RPMI7951 (cell line): ENCODE results near the gene PGS1. TPM values are rescaled to one million over a fixed set of nuclear protein-coding genes. Genes with fewer than 3 reads are reported as not detected.

Source experiments
- DNase-seq: peaks from one replicate; pipeline ENCODE4 v3.0.0-alpha.2; 2012; ENCODE audit warnings: low read depth
- total RNA-seq: library from RNA; depleted of rRNA; stranded (reverse); fragments of >200 nt; shearing (Covaris generic); gene quantifications from 2 replicates; pipeline ENCODE4 v1.2.3, GENCODE V29; 2014

Gene PGS1
- total RNA-seq, 1 experiment from 2014 or later: 19.5 TPM

- no peak for DNase-seq
Observed at GRCh38 chr17:78426293-78426879, 47.9 kb downstream of the PGS1 start.

GRCh38 chr17:78427140-78427539, 48.7 kb downstream of the PGS1 start:
- no peak for DNase-seq

DNA sequence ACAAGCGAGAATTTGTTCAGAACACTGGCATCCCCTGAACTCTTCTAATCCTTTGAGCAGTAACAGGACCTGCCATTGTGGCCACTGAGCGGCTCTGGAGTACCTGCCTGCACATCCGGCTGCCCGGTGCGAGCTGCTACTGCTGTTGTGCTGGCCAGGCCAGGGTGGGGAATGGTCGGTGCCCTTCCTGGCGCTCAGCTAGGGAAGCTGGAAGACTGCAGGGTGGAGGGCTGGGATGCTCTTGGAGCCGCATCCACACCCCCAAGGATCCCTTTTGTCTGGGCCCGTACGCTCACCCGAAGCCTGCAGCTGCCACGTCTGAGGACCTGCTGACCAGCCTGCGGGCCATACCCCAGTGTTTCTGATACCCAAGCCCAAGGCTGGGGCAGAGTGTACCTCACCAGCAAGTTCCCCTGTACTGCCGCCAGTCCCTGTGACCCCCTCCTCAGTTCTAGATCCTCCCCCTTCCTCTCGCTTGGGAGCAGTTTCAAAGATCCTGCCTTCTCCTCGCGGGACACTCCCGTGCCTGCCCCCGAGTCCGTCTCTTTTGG, 49.7 kb downstream of the PGS1 start:
- no peak for DNase-seq

DNA sequence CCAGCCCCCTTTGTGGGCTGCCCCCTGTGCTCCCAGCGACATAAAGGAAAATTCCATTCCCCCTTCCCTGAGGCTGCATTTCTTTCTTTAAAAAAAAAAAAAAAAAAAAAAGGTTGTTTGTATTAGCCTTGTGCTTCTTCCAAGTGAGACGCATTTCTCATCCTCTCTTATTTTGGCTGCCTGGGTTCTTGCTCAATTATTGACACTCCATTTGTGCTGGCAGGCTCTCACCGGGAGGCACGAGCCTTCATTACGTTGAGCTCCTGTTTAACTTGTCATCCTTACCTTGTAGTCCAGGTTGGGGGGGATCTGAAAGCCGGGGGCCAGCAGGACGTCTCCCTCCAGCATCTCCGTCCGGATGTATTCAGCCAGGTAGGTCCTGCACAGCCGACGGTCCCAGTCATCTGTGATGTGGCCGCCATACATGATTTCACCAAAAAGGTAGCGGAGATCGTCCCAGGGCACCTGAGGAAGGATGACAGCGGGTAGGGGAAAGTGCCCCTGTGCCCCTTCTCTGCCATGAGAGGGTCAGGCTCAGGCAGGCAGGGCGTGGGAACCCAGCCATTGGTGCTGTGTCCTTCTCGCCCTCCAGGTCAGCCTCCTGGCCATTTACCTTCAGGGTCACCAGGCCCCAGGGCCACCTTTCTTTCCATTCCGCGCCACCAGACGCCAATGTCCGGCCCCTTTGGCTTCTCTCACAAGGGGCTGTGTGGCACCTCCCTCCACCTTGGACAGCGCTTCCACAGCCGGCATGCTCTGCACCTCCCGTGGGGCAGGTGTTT, 50.6 kb downstream of the PGS1 start:
- no peak for DNase-seq

DNA sequence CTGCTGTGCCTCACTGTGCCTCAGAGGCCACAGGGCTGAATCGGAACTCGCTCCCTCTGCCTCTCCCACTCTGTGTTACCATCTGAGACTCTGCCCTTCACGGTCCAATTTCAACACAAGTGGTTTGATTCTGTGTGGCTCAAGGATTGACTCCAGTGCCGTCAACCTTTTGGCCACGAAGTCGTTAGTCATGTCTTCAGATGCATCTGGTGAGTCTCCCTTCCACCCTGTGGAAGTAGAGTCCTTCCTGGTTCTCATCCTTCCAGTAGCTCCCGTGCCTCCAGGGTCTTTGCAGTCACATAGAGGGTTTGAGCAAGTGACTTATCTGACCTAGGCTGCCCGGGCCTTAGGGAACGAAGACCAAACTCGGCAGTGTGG, 51.2 kb downstream of the PGS1 start:
- DNase-seq: no peak

- DNase-seq: no peak
Observed at GRCh38 chr17:78430892-78431691, 52.6 kb downstream of the PGS1 start.

GRCh38 chr17:78431692-78431958, 53.2 kb downstream of the PGS1 start:
- no peak for DNase-seq

- no peak for DNase-seq
Observed at GRCh38 chr17:78432226-78433012, 54.0 kb downstream of the PGS1 start.

- no peak for DNase-seq
Observed at GRCh38 chr17:78433013-78433727, 54.7 kb downstream of the PGS1 start.

- DNase-seq: no peak
Observed at GRCh38 chr17:78433780-78434335, 55.4 kb downstream of the PGS1 start.

DNA sequence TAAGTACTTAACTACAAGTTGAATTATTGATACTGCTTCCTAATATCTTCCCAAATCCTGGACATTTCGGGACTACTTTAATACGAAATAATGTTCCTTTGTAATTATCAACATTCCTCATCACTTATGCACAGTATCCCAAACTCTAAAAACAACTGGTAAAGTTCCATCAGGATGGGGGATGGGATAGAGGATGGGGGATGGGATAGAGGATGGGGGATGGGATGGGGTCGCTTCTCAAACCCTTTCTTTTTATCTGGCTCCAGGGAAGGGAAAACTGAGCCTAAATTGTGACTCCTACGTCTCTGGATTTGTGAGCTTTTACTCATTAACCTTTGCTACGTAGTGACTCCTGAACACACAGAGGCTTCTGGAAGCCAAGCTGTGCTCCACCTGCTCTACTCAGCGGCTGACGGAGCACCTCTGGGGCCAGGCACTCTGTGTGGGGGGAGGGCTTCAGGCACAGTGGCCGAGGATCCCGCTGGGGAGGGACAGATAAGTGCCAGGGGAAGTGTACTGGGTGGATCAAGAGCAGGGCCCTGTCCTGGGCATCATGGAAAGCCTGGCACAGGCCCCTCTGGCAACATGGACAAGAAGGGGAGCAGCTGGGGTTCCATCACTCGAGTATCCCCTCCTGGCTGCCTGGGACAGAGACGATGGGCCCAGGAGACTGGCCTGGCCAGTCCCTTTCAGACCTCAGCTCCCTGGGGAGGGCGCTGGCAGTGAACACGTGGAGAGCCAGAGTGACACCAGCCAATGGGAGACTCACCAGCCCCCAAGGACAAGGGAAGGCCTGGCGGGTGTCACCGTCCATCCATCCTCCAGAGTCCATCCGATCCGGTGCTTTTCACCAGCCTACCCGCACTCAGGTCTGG, 56.2 kb downstream of the PGS1 start:
- DNase-seq: no peak

DNA sequence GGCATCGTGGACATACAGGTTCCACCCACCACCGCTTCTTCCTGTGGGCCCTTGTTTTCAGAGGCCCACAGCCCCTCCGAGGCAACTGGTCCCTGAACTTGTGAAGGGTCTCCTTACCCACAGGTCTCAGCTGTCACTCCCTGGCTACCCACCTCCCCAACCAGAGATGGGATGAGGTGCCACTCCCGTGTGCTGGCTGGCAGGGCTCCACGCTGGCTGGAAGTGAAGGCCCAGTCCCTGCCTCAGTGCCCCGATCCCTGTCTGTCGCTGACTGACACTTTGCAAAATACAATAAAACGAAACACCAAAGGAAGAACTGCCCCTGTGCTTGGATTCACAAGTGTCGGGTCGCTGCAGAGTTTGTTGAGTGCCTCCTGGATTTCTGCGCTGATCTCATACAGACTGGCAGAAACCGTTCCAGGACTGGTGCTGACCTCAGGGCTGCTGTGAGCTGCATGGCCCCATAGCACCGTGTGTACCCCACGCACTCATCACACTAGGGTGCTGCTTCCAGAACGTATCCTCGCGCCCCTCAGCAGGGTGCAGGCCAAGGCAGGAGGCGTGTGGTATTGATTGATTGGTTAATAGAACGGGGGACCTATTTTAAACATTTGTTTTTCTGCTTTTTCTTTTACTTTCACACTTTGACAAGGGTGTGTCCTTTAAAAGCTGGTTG, 57.0 kb downstream of the PGS1 start:
- DNase-seq: no peak

DNA sequence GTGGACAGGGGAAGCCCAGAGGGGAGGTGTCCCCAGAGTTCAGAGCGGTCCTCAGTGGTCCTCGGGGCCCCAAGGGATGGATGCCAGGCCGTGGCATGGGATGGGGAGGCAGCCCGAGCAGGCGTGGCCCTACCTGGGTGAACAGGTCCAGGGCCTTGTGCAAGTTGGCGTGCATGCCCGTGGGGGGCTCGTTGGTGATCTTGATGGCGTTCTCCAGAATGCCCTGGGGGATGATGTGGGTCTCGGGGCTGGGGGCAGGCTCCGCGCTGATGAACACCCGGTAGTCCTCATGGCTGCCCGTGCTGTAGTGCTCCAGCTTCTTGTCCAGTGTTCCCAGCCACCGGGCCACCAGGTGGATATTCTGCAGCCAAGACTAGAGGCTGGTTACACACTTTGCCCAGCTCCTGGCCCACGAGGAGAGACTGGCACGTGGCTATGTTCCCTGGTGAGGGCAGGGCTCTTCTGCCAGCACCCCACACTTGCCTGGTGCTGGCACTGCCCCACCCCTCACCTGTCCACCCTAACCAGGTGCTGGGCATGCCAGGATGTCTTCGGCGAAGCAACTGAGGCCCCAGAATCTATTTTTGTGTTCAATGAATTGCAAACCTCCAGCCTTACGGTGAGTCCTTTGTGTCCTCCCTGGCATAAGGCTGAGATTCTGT, 59.2 kb downstream of the PGS1 start:
- no peak for DNase-seq

DNA sequence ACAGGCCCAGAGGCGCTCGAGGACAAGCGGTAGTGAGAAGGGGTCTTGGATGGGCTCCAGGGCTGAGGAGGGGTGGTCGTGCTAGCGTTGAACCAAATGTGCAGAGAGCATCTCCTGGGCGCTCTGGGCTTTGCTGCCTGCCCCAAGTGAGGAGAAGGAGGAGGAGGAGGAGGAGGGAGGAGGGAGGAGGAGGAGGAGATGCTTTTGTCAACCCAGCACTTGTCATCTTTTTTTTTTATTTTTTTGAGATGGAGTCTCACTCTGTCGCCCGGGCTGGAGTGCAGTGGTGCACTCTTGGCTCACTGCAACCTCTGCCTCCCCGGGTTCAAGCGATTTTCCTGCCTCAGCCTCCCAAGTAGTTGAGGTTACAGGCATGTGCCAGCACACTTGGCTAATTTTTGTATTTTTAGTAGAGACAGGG, 59.8 kb downstream of the PGS1 start:
- no peak for DNase-seq

DNA sequence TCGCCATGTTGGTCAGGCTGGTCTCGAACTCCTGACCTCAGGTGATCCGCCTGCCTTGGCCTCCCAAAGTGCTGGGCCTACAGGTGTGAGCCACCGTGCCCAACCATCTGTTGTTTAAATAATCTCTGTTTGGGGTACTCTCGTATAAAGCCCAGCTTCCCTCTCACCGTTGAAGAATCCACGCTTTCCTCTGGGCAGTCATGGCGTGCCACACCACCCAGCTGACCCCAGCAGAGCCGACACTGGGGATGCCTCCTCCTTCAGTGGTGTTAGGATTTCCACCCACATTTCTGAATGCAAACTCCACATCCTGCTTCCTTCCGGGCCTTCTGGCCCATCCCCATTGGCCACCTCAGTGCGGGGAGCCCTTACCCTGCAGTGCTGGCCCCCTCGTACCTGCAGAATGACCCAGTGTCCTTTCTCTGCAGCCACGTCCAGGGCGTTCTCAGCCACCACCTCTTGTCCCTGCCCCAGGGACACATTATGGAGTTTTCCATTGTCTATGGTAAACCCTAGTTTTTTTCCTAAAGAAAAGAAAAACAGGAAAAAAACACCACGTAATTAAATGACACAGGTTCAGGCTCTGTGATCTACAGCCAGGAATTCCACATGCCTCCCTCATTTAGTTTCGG, 60.4 kb downstream of the PGS1 start:
- no peak for DNase-seq

DNA sequence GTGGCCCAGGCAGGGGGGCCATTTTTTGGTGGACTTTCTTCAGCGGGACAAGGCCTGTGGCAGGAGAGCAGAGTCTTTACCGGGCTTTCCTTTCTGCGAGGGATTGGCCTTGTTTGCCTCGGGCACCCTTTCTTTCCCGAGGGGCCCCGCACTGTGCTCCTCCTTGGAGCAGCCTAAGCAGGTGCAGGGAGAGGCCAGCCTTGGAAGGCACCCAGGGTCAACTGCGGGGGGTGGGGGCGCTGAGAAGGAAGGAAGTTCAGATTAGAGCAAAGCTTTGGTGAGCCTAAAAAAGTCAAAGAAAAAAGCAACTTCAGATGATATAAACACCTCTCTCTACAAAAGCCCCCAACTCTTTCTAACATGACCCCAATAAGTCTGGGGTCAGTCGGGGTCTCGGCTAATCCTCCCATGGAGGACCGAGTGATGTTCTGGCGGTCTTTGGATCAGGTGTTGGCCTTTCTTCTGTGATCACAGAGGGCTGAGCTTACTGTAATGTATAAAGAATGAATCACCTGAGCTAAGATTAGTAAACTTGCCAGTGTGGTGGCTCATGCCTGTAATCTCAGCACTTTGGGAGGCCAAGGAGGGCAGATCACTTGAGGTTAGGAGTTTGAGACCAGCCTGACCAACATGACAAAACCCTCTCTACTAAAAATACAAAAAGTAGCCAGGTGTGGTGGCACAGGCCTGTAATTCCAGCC, 63.0 kb downstream of the PGS1 start:
- no peak for DNase-seq

GRCh38 chr17:78442648-78443218, 64.3 kb downstream of the PGS1 start:
- DNase-seq: no peak
